GM12878 (cell line): Measurements from ENCODE around the gene MEF2C. TPM values are rescaled to one million over a fixed set of nuclear protein-coding genes. Genes with fewer than 3 reads are reported as not detected.

ENCODE experiments used
- ATAC-seq: fragments of 200-7000 bp; cut with Tn5 transposase; 3 replicates; pipeline ENCODE4 v1.9.1; 2020; ENCODE audit warnings: mild to moderate bottlenecking, moderate library complexity
- BruUV-seq: library from RNA; stranded (reverse); fragments of 400-500 nt; replicated peaks from 2 replicates; lab custom pipeline; 2021; lab: Mats Ljungman, UMichigan
- CTCF ChIA-PET: fragments of 300-600 bp; sonication (Branson Sonifier 250); formaldehyde crosslinking; extraction: SDS; loops from one replicate; lab custom pipeline; 2021; ENCODE audit warnings: inconsistent platforms; lab: Yijun Ruan, JAX
- POLR2A ChIA-PET: fragments of 350-600 bp; formaldehyde crosslinking; extraction: SDS; loops from one replicate; lab custom pipeline; 2021; ENCODE audit warnings: inconsistent platforms; lab: Charles Lee
- RAD21 ChIA-PET: fragments of 300-600 bp; sonication (Branson Sonifier 250); formaldehyde crosslinking; loops from one replicate; lab custom pipeline; 2023; ENCODE audit warnings: antibody characterized with exemption; ENCODE audit not compliant: unreplicated experiment; lab: Charles Lee
- SMC1A ChIA-PET: fragments of 300-600 bp; sonication (Branson Sonifier 250); formaldehyde crosslinking; loops from one replicate; lab custom pipeline; 2023; ENCODE audit not compliant: unreplicated experiment, uncharacterized antibody; lab: Charles Lee
- DNase-seq: peaks from one replicate; pipeline ENCODE4 v3.0.0-alpha.2; 2011; ENCODE audit warnings: low read depth, low spot score
- FAIRE-seq: peaks from 3 replicates; lab custom pipeline; 2011; peaks lifted over from hg19 to GRCh38; lab: Jason Lieb, UNC
- H2AFZ ChIP-seq: 2 replicates; pipeline ENCODE4 v1.6.0; 2011; ENCODE audit warnings: low read depth, low read length, control low read depth; ENCODE audit not compliant: control insufficient read depth
- H3K27ac ChIP-seq: 2 replicates; pipeline ENCODE4 v1.5.1; 2011; ENCODE audit warnings: control low read depth; ENCODE audit not compliant: control insufficient read depth, insufficient read depth
- H3K27me3 ChIP-seq, 2 experiments: replicated peaks in 1 of 2; 2 replicates each; pipeline versions ENCODE4 v1.6.0 to v1.6.1; 2011; ENCODE audit warnings: low read length in 1 of 2; ENCODE audit not compliant: control insufficient read depth in 2 of 2, insufficient read depth in 2 of 2
- H3K36me3 ChIP-seq, 2 experiments: 2 replicates each; pipeline ENCODE4 v1.5.1; 2011; ENCODE audit warnings: low read length in 1 of 2; ENCODE audit not compliant: control insufficient read depth in 2 of 2, insufficient read depth in 2 of 2
- H3K4me1 ChIP-seq: 2 replicates; pipeline ENCODE4 v1.6.1; 2011; ENCODE audit warnings: mild to moderate bottlenecking, low read length, moderate library complexity, mixed read lengths; ENCODE audit not compliant: control insufficient read depth, insufficient read depth
- H3K4me2 ChIP-seq: 2 replicates; pipeline ENCODE4 v1.6.0; 2011; ENCODE audit warnings: control low read depth; ENCODE audit not compliant: control insufficient read depth, insufficient read depth
- H3K4me3 ChIP-seq: fragments of 200-600 bp; sonication (generic); 2 replicates; pipeline ENCODE4 v1.5.1; 2016
- H3K79me2 ChIP-seq: 2 replicates; pipeline ENCODE4 v1.6.0; 2011; ENCODE audit warnings: low read length; ENCODE audit not compliant: control insufficient read depth, insufficient read depth
- H3K9ac ChIP-seq: 2 replicates; pipeline ENCODE4 v1.8.0; 2011; ENCODE audit warnings: low read length, control low read depth, mixed read lengths; ENCODE audit not compliant: control insufficient read depth, insufficient read depth
- H3K9me3 ChIP-seq: replicated peaks from 3 replicates; pipeline ENCODE4 v1.5.1; 2011; ENCODE audit warnings: mild to moderate bottlenecking, low read length; ENCODE audit not compliant: control insufficient read depth, insufficient read depth
- H4K20me1 ChIP-seq: 2 replicates; pipeline ENCODE4 v1.6.0; 2011; ENCODE audit not compliant: control insufficient read depth, insufficient read depth
- CHD2 ChIP-seq: IDR thresholded peaks from 2 replicates; pipeline ENCODE4 v1.6.1; 2011; ENCODE audit warnings: low read depth, low read length, improper control_type of control experiment, borderline replicate concordance
- FOXM1 ChIP-seq: IDR thresholded peaks from 2 replicates; pipeline ENCODE4 v1.6.1; 2012; ENCODE audit warnings: low read depth, mild to moderate bottlenecking, inconsistent platforms, low read length, moderate library complexity
- POLR2AphosphoS5 ChIP-seq: IDR thresholded peaks from 2 replicates; pipeline ENCODE4 v1.6.1; 2011; ENCODE audit warnings: mild to moderate bottlenecking, low read length, inconsistent platforms
- WGBS: methylation state at CpG from one replicate; pipeline ENCODE4 v1.1.6; 2016; ENCODE audit warnings: low lambda C conversion rate; ENCODE audit not compliant: insufficient replicate concordance, insufficient coverage; ENCODE audit errors: missing lambda C conversion rate; 5-methylcytosine and 5-hydroxymethylcytosine counted together
- in situ Hi-C: fragments of 300-500 bp; cut with MboI; formaldehyde crosslinking; loops from 9 replicates; pipeline ENCODE4 v1.14.3; 2018; ENCODE audit warnings: mixed read lengths
- intact Hi-C: fragments of 100-400 bp; cut with micrococcal nuclease; formaldehyde crosslinking; loops from one replicate; pipeline ENCODE4 v1.14.2; 2022; ENCODE audit not compliant: unreplicated experiment
- polyA plus RNA-seq, 11 experiments: library from polyadenylated mRNA; depleted of rRNA in 4 of 11; unstranded in 6 of 11; stranded (reverse) in 5 of 11; fragments of >200 nt; fragmentation: Nextera tagmentation in 4 of 11; fragmentation: Illumina TruSeq in 1 of 11; extraction: Ambion mirVana in 4 of 11; extraction: Trizol in 1 of 11; gene quantifications; 1 replicate in 1 of 11; 2 replicates in 10 of 11; pipeline versions ENCODE4 v1.2.1 to v1.2.3, GENCODE V29; 2011 to 2016; ENCODE audit warnings: inconsistent platforms in 2 of 11, missing spikeins in 2 of 11, low read depth in 1 of 11
- total RNA-seq, 4 experiments: library from RNA; depleted of rRNA in 3 of 4; stranded (reverse); fragments of >200 nt in 3 of 4; fragmentation: Illumina TruSeq in 1 of 4; extraction: Trizol in 1 of 4; gene quantifications; 2 replicates each; pipeline versions ENCODE4 v1.2.1 to v1.2.3, GENCODE V29; 2013 to 2021
- TF ChIP-seq, protein P1 (sequence below): IDR thresholded peaks from 2 replicates; pipeline ENCODE4 v1.6.1; 2012; ENCODE audit warnings: low read length, inconsistent platforms

MEF2C gene
- total and polyA plus RNA-seq, 10 of the 15 experiments (the other 5 are each of a cell fraction or from before 2014, with no cell fraction given) = 104 to 225 (median 180) TPM

DNA sequence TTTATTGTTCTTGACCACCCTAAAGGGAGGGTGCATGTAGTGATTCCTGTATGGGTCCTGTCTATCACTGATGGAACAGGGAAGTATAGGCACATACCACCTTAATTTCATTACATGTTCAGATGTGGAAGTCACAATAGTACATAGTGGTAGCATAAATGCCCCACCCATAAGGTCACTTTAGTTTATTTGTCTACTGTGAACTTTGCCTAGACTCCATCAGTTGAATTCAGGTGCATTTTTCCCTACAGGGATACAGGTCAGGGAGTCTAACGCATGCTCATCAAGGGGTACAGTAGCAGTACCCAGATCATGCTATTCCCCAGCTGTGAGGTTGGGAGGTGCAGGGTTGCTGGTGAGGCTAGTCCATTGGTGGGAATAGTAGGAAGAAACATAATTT lies 175.0 kb downstream of the MEF2C start:
- in situ Hi-C loops = no loop called here
- ATAC-seq = no peak; the same call in 2 of the 3 replicates
- POLR2A ChIA-PET = no interaction called here
- TF ChIP-seq FOXM1 (no peak), POLR2AphosphoS5 (0 out of 2 replicates have a peak, but pooled peaks have one; percentile 31), CHD2 (no peak)
- TF ChIP-seq, protein P1, sequence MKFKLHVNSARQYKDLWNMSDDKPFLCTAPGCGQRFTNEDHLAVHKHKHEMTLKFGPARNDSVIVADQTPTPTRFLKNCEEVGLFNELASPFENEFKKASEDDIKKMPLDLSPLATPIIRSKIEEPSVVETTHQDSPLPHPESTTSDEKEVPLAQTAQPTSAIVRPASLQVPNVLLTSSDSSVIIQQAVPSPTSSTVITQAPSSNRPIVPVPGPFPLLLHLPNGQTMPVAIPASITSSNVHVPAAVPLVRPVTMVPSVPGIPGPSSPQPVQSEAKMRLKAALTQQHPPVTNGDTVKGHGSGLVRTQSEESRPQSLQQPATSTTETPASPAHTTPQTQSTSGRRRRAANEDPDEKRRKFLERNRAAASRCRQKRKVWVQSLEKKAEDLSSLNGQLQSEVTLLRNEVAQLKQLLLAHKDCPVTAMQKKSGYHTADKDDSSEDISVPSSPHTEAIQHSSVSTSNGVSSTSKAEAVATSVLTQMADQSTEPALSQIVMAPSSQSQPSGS = no peak
- TF ChIP-seq, all 136 proteins: peak for 1
- RAD21 ChIA-PET = no interaction called here
- H3K79me2 ChIP-seq = no peaks in the 10 kb centered on the region
- no peak for FAIRE-seq
- no peaks in the 10 kb centered on the region for H3K36me3 ChIP-seq
- DNase-seq = no peak
- H3K9ac ChIP-seq = no peak overlapping the region
- H4K20me1 ChIP-seq = no peaks in the 10 kb centered on the region
- SMC1A ChIA-PET = interaction anchor here (1.6 to 2.9 kb wide), 3 partner anchors 10 to 379 kb away, joined by 3 to 10 read pairs (median 9); no protein-coding TSS in a partner anchor
- H3K4me1 ChIP-seq = no peaks in the 10 kb centered on the region
- H3K4me2 ChIP-seq = no peak overlapping the region
- intact Hi-C loops = no loop called here
- no peaks in the 10 kb centered on the region for H3K27me3 ChIP-seq
- H3K27ac ChIP-seq = no peak overlapping the region
- no peak overlapping the region for H3K4me3 ChIP-seq
- no peak overlapping the region for H2AFZ ChIP-seq
- no TSS peak for BruUV-seq
- H3K9me3 ChIP-seq = no peaks in the 10 kb centered on the region
- CTCF ChIA-PET = interaction anchor here (0.6 to 1.2 kb wide), 3 partner anchors 11 to 106 kb away, joined by 3 read pairs; no protein-coding TSS in a partner anchor
- 100% methylated on average over 1 of the region's 1 CpG for WGBS
